PFSK-1 (cell line): Measurements from ENCODE around the gene NOL9.

ENCODE experiments used
- SIN3A ChIP-seq: IDR thresholded peaks from 2 replicates; pipeline ENCODE4 v1.6.1; 2012; ENCODE audit warnings: mild to moderate bottlenecking, low read length, moderate library complexity, borderline replicate concordance; ENCODE audit not compliant: insufficient read depth
- TAF1 ChIP-seq: IDR thresholded peaks from 2 replicates; pipeline ENCODE4 v1.6.1; 2012; ENCODE audit warnings: low read length, control low read depth, borderline replicate concordance; ENCODE audit not compliant: insufficient read depth

- no peak for TF ChIP-seq TAF1
- TF ChIP-seq SIN3A, result no peak
These were observed 26.5 kb upstream of the NOL9 start for GRCh38 chr1:6580593-6581409.
